Measurements from ENCODE around the gene GAK.

- TF ChIP-seq POLR2A (IDR thresholded peaks at IDR 0.05) (no peak), EP300 (IDR thresholded peaks at IDR 0.05; ENCODE audit: low read depth) (no peak), POLR2AphosphoS5 (IDR thresholded peaks at IDR 0.05) (no peak)
- TF ChIP-seq, protein P1, sequence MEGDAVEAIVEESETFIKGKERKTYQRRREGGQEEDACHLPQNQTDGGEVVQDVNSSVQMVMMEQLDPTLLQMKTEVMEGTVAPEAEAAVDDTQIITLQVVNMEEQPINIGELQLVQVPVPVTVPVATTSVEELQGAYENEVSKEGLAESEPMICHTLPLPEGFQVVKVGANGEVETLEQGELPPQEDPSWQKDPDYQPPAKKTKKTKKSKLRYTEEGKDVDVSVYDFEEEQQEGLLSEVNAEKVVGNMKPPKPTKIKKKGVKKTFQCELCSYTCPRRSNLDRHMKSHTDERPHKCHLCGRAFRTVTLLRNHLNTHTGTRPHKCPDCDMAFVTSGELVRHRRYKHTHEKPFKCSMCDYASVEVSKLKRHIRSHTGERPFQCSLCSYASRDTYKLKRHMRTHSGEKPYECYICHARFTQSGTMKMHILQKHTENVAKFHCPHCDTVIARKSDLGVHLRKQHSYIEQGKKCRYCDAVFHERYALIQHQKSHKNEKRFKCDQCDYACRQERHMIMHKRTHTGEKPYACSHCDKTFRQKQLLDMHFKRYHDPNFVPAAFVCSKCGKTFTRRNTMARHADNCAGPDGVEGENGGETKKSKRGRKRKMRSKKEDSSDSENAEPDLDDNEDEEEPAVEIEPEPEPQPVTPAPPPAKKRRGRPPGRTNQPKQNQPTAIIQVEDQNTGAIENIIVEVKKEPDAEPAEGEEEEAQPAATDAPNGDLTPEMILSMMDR (IDR thresholded peaks at IDR 0.05): no peak
Measured at GRCh38 chr4:844752-845232, 87.3 kb downstream of the GAK start.

Data from transverse colon (tissue), 4 donors.